ENCODE data around the gene DNAJC18. TPM values are rescaled to one million over a fixed set of nuclear protein-coding genes. Genes with fewer than 3 reads are reported as not detected.

Gene DNAJC18
- total RNA-seq, 1 experiment from 2014 or later, result 16.7 TPM

DNA sequence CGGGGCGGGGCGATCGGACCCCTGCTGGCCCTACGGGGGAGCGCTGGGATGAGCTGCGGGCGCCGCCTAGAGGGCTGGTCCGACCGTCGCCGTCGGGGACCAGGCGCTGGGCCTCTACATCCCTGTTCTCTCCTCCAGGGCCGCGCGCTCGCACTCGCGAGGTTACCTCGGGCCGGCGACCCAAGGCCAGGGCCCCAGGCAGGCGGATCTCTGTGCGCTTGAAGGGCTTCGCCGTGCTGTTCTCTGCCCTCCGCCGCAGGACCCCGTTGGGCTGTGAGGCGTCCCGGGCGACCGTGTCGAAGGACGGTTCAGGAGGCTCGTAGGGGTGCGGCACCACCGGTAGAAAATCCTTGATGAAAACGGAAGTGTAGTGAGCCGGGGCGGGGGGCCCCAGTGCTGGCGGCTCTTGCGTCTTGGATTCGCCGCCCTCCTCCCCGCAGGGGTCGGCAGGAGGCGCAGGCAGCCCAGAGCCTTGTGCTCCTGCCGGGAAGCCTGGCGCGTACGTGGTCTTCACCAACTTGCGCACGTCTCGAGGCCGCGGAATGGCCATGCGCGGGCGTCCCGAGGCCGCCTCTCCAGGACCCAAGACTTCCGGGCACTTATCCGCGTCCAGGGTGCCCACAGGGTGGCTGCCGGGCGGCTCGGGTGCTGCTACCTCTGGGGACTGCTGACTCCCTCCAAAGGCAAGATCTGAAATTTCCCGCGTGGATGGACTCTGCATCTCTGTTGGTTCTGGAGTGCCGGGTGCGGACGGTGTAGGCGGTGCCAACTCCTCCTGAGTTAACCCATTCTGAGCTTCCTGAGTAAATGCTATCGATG is 46.4 kb downstream of the DNAJC18 start:
- ChIA-PET POLR2A (ENCODE audit: low non-redundant PET) (interaction anchor here (0.6 kb wide), 1 partner anchor 853 kb away, joined by 3 read pairs; no protein-coding TSS in a partner anchor), CTCF (no interaction called here)
- TF ChIP-seq CTCF (conservative IDR thresholded peaks at IDR 0.05; ENCODE audit: low read depth, low read length) (peak; percentile 74), EZH2 (IDR thresholded peaks at IDR 0.05; ENCODE audit: borderline replicate concordance, low read depth, low read length, poor library complexity, severe bottlenecking) (no peak)
- intact Hi-C loops (cut with micrococcal nuclease; ENCODE audit: unreplicated experiment), result loop anchor here (5.0 kb wide), 1 partner anchor 751 kb away; no protein-coding TSS in a partner anchor
- DNase-seq (ENCODE audit: low spot score), result peak; percentile 88
- Histone ChIP-seq H3K36me3 (ENCODE audit: insufficient read depth, low read length, poor library complexity, severe bottlenecking) (no peaks in the 10 kb centered on the region), H3K27me3 (replicated peaks; ENCODE audit: insufficient read depth, low read depth, low read length, poor library complexity) (peaks cover 14% of the 10 kb centered on the region), H3K27ac (ENCODE audit: low read depth, low read length, poor library complexity, severe bottlenecking) (peak overlapping the region; percentile 50), H3K4me1 (ENCODE audit: insufficient read depth, low read length, poor library complexity, severe bottlenecking) (peaks cover 19% of the 10 kb centered on the region), H3K4me3 (ENCODE audit: low read depth, low read length, poor library complexity, severe bottlenecking) (peak overlapping the region; percentile 60), H3K9me3 (ENCODE audit: low read depth, low read length, poor library complexity, severe bottlenecking) (no peaks in the 10 kb centered on the region)
- no TSS peak for BruUV-seq (replicated peaks)

GRCh38 chr5:139392324-139392677 is 47.0 kb downstream of the DNAJC18 start:
- TF ChIP-seq EZH2 (IDR thresholded peaks at IDR 0.05; ENCODE audit: borderline replicate concordance, low read depth, low read length, poor library complexity, severe bottlenecking) (no peak), CTCF (conservative IDR thresholded peaks at IDR 0.05; ENCODE audit: low read depth, low read length) (no peak)
- intact Hi-C loops (cut with micrococcal nuclease; ENCODE audit: unreplicated experiment), result loop anchor here (5.0 kb wide), 1 partner anchor 750 kb away; no protein-coding TSS in a partner anchor
- Histone ChIP-seq H3K27me3 (replicated peaks; ENCODE audit: insufficient read depth, low read depth, low read length, poor library complexity) (peaks cover 14% of the 10 kb centered on the region), H3K4me1 (ENCODE audit: insufficient read depth, low read length, poor library complexity, severe bottlenecking) (peaks cover 24% of the 10 kb centered on the region), H3K27ac (ENCODE audit: low read depth, low read length, poor library complexity, severe bottlenecking) (peak overlapping the region; percentile 50), H3K4me3 (ENCODE audit: low read depth, low read length, poor library complexity, severe bottlenecking) (peak overlapping the region; percentile 60), H3K36me3 (ENCODE audit: insufficient read depth, low read length, poor library complexity, severe bottlenecking) (no peaks in the 10 kb centered on the region), H3K9me3 (ENCODE audit: low read depth, low read length, poor library complexity, severe bottlenecking) (no peaks in the 10 kb centered on the region)
- no TSS peak for BruUV-seq (replicated peaks)
- ChIA-PET POLR2A (ENCODE audit: low non-redundant PET) (interaction anchor here (0.6 kb wide), 1 partner anchor 853 kb away, joined by 3 read pairs; no protein-coding TSS in a partner anchor), CTCF (no interaction called here)
- no peak for DNase-seq (ENCODE audit: low spot score)

- no peaks in the 10 kb centered on the region for H3K9me3 ChIP-seq (ENCODE audit: low read depth, low read length, poor library complexity, severe bottlenecking)
- no peaks in the 10 kb centered on the region for H3K36me3 ChIP-seq (ENCODE audit: insufficient read depth, low read length, poor library complexity, severe bottlenecking)
- DNase-seq (ENCODE audit: low spot score), result no peak
- intact Hi-C loops (cut with micrococcal nuclease; ENCODE audit: unreplicated experiment), result loop anchor here (5.0 kb wide), 1 partner anchor 749 kb away; no protein-coding TSS in a partner anchor
- no TSS peak for BruUV-seq (replicated peaks)
- no peak overlapping the region for H3K27ac ChIP-seq (ENCODE audit: low read depth, low read length, poor library complexity, severe bottlenecking)
- peaks cover 14% of the 10 kb centered on the region for H3K27me3 ChIP-seq (replicated peaks; ENCODE audit: insufficient read depth, low read depth, low read length, poor library complexity)
- H3K4me1 ChIP-seq (ENCODE audit: insufficient read depth, low read length, poor library complexity, severe bottlenecking), result peaks cover 24% of the 10 kb centered on the region
- peak overlapping the region; percentile 60 for H3K4me3 ChIP-seq (ENCODE audit: low read depth, low read length, poor library complexity, severe bottlenecking)
- ChIA-PET CTCF (interaction anchor here (0.7 kb wide), 1 partner anchor 129 kb away, joined by 6 read pairs; no protein-coding TSS in a partner anchor), POLR2A (ENCODE audit: low non-redundant PET) (interaction anchor here (0.5 kb wide), 1 partner anchor 364 kb away, joined by 7 read pairs; no protein-coding TSS in a partner anchor)
- no peak for TF ChIP-seq CTCF (conservative IDR thresholded peaks at IDR 0.05; ENCODE audit: low read depth, low read length)
- TF ChIP-seq EZH2 (IDR thresholded peaks at IDR 0.05; ENCODE audit: borderline replicate concordance, low read depth, low read length, poor library complexity, severe bottlenecking), result no peak
These were observed 47.6 kb downstream of the DNAJC18 start for GRCh38 chr5:139391570-139392323.

All from A673 (cell line).